Gastroesophageal sphincter (tissue), 2 donors: ENCODE results near the gene CLPTM1L.

Source experiments
- POLR2A ChIP-seq, 2 donors: fragments of 450-650 bp; IDR thresholded peaks; one replicate each; pipeline ENCODE4 v1.6.1; 2017; ENCODE audit warnings: antibody characterized with exemption in 2 of 2, mild to moderate bottlenecking in 2 of 2, moderate library complexity in 1 of 2
- POLR2AphosphoS5 ChIP-seq: sonication (generic); formaldehyde crosslinking; IDR thresholded peaks from one replicate; pipeline ENCODE4 v1.6.1; 2017; ENCODE audit warnings: antibody characterized with exemption

GRCh38 chr5:1295650-1296037 lies 49.3 kb downstream of the CLPTM1L start:
- no peak for TF ChIP-seq POLR2AphosphoS5
- TF ChIP-seq POLR2A (IDR thresholded peaks at IDR 0.05): no peak
